Stimulated activated CD8-positive, alpha-beta memory T cell treated with anti-CD3 and anti-CD28 coated beads, Interleukin-7, amount 100 ng/mL, for 1 hour (primary cell): ENCODE measurements around the gene PROM1.

Experiments used
- DNase-seq, 2 donors: peaks; one replicate each; pipeline ENCODE4 v3.0.0-alpha.2; 2020; ENCODE audit warnings: low read depth in 2 of 2

Gene PROM1, protein sequence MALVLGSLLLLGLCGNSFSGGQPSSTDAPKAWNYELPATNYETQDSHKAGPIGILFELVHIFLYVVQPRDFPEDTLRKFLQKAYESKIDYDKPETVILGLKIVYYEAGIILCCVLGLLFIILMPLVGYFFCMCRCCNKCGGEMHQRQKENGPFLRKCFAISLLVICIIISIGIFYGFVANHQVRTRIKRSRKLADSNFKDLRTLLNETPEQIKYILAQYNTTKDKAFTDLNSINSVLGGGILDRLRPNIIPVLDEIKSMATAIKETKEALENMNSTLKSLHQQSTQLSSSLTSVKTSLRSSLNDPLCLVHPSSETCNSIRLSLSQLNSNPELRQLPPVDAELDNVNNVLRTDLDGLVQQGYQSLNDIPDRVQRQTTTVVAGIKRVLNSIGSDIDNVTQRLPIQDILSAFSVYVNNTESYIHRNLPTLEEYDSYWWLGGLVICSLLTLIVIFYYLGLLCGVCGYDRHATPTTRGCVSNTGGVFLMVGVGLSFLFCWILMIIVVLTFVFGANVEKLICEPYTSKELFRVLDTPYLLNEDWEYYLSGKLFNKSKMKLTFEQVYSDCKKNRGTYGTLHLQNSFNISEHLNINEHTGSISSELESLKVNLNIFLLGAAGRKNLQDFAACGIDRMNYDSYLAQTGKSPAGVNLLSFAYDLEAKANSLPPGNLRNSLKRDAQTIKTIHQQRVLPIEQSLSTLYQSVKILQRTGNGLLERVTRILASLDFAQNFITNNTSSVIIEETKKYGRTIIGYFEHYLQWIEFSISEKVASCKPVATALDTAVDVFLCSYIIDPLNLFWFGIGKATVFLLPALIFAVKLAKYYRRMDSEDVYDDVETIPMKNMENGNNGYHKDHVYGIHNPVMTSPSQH

DNA sequence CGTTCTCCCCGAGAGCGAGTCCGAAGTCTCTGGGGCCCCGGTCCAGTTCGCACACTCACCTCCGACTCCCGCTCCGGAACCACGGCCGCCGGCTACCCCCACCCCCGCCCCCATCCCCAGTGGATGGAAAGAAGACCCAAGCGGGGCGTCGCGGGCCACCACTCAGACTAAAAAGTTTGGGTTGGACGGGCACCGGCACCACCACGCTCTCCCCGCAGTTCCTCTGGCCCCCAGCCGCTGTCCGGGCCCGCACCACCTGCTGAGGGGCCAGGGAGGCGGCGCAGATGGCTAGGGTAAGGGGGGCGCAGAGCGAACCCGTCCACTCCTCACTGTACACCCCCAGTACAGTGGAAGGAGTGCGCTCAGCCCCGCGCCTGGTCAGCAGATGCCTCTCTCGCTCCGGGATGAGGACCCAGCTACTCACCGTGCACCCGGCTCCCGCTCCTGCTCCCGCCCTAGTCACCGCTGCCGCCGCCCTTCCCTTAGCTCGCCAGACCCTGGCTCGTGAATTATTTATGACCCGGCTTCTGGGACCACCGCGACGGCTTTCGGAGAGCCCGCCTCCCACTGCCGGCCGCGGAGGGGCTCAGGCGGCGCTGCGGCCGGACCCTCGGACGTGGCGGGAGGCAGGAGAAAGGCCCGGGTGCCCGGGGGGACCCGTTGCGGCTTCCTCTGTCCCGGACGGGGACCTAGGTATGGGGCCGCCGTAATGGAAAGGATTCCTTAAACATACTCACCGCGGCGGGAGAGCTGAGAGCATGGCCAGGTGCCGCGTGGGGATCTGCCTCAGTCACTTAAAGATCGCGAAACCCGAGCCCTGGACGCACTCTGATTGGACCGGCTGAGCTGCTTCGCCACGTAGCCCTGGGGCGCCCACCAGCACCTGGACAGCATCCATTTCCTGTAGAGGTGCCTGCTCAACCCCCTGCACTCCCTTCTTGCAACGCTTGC, at the start of gene PROM1:
PROM1 (minus strand) TSS at position 783 of the 951 bp plus-strand sequence. CDS start 8,117 bp downstream, outside the sequence.
- no peak for DNase-seq

DNA sequence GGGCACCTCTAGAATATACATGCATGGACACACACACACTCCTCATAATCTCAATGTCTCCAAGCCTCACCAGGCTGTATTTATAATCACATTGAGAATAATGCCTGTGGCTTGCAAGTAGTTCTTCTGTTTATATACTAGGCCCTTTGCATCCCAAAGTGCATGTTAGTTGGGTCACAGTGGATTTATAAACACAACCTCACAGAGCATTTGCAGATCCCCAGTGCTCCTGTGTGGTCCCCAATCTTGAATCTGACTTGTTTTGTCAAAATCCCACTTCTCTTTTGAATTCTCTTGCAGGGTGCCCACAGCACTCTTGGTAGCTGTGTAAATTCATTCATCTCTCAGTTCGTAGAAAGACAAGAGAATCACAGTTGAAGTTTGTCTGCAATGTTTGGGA, 49.6 kb upstream of the PROM1 start:
- no peak for DNase-seq

DNA sequence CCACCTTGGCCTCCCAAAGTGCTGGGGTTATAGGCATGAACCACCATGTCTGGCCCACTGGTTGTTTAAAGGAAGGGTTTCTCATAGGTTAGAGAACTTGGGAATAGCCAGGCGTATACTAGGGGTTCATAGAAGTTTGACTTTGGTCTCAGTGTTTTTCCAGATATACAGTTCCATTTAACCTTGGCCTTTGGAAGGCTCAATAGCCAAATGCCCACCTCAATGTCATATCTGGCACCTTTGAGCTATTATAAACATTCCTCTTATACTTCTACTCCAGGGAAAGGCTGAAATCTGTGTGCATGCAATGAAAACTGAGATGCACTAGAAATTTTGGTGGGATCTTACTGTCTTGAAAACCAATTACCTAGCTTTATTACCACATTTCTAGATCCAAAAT, 47.5 kb upstream of the PROM1 start:
- no peak for DNase-seq

DNA sequence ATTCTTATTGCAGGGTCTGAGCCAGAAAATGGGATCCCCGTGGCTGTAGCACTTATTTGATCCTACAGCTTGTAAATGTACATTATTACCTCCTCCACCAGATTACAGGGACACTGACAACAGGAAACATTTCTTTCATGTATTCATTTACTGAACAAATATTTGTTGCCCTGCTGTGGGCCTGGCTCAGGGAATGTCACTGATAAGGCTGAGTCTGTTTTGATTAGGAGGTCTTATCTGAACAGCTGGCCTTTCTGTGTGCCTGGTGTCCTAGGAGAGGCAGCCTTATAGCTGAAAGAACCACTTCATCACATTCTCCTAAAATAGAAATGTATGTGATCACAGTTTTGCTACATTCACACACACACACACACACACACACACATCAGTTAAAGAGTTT, 45.5 kb upstream of the PROM1 start:
- no peak for DNase-seq

DNA sequence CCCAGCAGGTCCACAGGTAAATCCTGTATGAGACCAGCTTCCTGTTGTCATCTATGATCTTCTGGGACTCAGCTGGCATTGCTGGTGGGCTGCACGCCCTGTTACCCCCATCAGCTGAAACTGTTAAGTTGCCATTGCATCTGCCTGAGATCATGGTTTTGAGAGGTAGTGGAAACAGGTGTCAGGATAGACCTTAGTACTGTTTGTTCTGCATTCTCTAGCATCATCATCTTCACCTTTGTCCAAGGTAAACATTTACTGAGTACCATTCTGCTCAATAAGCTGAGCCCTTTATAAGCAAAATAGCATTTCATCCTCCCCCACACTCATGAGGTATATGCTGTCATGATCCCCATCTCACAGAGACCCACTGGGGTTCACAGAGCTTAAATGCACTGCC, 42.9 kb upstream of the PROM1 start:
- DNase-seq, result no peak

DNA sequence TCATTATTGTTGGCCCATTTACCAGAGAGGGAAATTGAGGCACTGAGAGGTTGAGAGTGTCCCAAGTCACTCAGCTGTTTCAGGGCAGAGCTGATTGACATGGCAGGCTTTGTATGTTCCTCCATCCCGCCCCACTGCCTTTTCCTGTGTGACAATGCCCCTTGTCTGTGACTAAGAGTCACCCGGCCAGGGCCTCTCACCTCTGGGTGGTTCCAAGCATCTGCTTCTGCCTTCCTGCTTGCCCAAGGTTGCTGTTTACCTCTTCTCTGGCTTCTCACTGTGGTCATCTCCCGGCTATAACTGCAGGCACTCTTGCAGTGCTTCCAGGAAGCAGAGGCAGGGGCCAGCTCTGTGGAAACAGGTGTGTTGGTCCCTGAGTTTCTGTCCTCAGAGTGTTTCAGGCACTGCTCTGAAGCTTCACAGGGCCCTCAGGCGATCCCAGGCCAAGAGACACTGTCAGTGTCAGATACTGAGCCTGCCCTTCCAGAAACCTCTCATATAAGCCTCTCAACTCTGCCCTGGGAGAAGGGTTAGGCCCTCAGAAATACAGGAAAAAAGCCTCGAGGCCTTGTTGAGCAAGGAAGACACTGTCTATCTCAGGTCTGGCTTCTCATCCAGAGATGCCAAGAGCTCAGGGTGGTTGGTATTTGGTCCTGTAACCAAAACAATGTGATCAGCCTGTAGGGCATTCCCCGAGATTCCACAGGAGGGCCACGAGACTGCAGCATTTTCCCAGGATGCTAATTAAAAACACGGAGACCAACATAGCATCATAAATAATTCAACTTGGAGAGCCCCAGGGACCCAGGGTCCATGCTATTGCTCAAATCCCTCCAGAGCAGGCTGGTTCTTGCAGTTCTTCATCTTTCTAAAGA, 42.0 kb upstream of the PROM1 start:
- no peak for DNase-seq

DNA sequence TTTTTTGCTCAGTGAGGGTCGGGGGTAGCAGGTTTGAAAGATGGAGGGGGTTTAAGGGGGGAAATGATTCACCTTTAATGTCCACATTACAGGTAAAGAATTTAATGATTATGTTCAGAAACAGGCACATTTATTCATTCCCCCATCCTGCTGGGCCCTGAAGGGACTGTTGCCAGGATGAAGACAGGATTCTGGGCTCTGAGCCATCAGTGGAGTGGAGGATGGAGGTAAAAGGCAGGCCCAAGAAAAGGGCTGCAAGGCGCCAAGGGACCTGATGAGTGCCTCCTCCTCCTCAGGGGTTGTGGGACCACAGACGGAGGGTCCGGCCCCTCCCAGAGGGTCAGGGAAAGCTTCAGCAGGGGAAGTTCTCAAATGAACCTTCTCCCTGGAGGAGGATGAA, 40.4 kb upstream of the PROM1 start:
- no peak for DNase-seq

DNA sequence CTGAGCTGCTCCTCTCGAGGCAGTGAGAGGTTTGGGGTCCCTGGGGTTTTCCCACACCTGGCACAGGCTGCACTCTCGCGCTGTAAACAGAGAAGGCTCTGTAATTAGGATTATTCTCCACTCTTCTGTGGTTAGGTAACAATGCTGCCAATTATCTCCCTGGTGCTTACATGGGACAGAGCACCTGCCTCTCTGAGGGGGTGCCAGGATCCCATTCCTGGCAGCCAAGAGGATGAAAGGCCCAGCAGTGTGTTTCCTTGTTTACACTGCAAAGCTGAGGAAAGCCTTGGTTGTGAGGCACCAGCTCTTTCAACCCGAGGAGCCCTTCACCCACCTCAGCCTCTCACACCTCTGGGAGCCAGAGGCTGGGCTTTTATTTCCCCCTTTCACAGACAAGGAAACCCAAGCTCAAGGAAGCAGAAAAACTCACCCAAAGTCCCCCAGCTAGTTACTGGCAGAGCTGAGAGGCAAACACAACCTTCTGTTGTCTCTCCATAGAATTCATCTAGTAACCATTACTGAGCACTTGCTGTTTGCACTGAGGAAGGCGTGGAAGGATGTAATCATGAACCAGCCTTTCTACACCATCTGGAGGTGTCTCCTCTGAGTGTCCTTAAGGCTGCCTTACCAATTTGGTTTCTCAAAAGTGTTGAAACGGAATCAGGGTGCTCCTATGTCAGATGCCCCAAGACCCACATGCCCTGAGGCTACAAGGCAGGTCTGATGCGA, 39.7 kb upstream of the PROM1 start:
- no peak for DNase-seq

DNA sequence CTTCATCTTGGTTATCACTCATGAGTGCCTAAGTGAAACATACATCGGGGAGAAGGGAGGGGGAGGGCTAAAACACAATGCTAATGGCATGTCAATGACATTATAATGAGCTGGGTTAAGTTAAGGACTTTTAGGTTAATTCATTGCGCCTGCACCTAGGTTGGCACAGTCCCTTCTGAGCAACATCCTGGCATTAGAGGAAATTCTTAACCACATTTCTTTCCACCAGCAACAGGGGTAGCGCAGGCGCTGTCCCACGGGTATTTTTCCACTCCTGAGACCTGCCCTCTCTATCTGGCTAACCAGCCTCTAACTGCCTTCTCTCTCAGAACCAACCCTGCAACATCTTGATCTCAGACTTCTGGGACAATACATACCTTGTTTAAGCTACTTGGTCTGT, 39.0 kb upstream of the PROM1 start:
- peak in 1 of 2 donors; percentile 12 for DNase-seq

DNA sequence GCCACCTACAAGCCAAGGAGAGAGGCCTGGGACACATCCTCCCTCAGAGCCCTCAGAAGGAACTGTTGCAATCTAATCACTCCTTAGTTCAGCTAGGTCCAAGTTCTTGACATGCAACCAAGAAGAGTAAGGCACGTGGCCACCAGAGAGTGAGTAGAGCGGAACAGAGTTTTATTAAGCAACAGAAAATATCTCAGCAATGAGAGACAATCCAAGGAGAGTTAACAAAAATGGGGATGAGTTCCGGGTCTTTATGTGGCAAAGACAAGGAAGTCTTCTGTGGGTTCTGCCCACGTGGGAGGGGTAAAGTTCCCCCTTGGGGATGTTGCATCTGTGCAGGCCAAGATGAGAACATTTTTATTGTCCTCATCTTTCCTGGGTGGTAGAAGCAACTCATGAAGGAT, 38.5 kb upstream of the PROM1 start:
- DNase-seq, result no peak

DNA sequence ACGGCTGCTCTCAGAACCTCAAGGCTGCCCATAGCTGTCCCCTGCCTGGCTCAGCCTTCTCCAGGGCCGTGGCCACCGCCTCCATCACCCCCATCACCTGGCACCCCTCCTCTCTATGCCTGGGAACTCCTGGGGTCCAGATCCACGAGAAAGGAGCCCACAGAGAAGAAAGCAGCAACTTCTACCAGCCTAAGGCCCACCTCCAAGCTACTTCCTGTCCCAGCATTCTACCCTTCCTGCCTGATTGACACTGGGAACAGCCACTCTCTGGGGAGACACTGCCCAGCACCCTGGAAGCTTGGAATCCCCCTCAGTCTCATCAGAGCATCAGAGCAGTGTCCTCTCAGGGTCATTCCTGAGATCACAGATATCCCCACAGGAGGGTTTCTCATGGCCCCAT, 36.9 kb upstream of the PROM1 start:
- DNase-seq, result no peak

DNA sequence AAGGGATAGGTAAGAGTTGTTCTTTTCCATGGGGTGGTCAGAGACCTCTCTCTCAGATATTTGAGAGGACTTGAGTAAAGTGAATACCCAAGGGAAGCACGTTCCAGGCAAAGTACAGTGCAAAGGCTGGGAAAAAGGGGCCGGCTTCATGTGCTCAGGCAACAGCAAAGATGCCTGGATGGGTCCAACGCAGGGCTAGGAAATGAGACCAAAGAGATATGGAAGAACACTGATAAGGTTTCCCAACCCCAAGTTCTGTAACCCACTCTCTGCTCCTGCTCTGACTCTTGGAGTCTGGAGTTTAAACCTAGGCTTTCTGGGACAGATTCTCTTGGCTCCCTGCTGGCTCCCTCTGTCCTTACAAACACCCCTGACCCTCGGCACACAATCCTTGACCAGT, 36.2 kb upstream of the PROM1 start:
- no peak for DNase-seq

DNA sequence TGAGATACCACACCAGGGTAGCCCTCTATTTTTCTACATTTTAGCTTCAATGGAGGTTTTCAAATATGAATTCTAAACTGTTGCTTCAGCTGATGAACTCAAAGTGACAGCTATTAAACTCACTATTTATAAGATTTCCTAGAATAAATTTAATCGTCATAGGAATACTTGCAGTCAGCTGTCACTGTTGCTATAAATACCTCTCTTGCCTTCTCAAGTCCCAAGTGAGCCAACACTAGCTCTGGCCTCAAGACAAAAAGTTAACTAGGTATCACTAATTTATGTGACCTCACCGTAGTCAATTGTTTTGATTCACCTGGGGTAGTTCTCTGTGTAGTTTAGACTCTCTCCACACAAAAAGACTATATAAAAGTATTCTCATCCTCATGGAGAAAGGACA, 34.3 kb upstream of the PROM1 start:
- DNase-seq, result no peak

DNA sequence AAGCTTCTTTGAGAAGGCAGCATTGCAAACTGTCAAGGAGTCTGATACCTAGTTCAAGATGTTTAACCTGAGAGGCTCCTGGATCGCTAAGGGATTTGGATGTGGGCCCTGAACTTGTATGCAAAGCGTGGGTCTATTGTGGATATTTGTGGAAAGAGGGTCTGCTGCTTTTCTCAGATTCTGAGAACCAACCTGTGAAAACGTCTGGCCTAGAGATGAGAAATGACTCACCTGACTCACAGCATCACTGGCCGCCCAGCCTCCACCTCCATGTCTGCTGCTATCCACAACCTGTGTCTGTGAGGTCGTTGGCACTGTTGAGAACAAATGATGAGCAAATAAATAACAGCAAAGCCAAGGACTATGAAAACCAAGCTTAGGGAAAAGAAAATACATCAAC, 33.3 kb upstream of the PROM1 start:
- DNase-seq, result no peak

DNA sequence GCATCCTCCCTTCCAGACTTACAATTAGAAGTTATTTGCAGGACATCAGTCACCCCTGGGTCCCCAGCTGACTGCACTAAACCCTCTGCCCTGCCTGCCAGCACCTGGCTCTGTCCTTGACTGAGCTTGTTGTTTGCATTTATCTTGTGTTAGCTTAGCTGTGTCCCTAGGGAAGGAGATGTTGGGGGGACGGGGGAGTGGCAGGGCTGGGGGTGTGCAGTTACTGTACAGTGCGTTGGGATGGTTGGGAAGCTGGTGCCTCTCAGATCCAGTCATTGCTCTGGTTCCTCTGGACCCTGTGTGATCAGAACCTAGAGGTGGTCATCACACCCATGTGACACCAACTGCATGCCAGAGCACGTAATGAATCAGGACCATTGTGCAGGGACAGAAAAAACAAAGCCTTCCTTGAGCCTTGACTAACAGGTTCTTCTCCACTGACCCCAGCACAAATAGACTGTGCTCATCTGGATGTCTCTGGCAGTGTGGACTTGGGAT, 32.7 kb upstream of the PROM1 start:
- no peak for DNase-seq

DNA sequence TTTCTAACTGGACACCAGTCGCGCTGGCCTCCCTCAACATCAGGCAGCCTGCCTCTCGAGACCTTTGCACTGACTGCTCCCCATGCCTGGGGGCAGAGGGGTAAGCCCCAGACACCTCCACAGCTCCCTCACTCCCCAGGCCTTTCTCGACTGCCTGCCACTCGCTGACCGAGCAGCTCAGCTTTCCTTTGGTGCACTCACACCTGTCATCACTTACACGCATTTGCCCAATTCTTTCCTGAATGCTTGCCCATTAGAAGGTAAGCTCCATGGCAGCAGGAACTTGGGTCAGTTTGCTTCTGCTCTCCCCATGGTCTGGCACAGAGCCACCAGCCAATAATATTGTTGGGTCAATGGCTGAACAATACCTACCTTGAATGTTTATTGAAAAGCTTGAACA, 32.2 kb upstream of the PROM1 start:
- DNase-seq, result no peak

DNA sequence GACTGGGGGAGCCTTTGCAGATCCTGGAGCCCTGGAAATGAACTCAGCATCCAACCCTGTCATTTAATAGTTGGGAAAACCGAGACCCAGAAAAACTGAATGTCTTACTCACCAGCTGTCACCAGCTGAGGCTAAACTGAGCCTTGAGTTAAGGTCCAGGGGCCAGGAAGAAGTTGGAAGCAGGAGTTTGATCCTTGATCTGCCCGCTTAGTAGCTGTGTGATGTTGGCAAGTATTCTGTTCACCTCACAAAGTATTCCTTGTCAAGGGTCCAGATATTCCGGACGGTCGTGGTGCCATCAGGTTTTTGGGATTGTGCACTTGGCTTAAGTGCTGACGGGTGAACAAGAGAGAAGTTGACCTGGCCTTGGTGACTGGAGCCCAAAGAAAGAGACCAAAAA, 30.7 kb upstream of the PROM1 start:
- no peak for DNase-seq

DNA sequence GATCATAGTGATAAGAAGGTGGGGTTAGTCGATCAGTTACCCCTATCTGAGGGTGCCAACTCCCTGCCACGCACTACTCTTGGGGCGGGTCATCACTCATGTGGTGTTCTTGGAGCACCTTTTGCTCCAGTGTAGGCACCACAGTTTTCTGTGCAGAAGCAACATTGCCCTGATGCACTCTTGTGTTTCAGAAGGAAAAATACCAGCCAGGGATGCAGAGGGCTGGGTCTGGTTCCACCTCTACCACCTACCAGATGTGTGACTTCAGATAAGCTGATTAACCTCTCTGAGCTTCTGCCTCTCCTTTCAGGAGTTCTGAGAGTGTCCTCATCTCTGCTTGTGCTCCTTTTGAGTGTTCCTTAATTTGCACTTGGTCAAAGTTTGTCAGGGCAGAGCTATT, 29.9 kb upstream of the PROM1 start:
- DNase-seq, result no peak

DNA sequence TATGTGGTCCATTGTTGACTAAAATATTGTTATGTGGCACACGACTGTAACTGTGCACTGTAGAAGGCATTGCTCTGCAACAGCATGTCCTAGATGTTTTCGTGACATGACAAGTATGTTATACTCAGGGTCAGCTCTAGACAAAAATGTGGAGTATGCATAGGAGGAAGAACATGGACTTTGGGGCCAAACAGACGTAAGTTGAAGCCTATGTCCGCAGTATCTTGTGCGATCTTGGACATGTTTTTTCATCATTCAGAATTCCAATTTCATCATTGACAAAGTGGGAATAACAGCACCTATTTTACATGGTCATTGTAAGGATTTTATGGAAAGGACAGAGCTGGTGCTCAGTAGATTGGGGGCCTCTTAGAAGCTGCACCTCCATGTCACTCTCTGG, 27.7 kb upstream of the PROM1 start:
- no peak for DNase-seq

DNA sequence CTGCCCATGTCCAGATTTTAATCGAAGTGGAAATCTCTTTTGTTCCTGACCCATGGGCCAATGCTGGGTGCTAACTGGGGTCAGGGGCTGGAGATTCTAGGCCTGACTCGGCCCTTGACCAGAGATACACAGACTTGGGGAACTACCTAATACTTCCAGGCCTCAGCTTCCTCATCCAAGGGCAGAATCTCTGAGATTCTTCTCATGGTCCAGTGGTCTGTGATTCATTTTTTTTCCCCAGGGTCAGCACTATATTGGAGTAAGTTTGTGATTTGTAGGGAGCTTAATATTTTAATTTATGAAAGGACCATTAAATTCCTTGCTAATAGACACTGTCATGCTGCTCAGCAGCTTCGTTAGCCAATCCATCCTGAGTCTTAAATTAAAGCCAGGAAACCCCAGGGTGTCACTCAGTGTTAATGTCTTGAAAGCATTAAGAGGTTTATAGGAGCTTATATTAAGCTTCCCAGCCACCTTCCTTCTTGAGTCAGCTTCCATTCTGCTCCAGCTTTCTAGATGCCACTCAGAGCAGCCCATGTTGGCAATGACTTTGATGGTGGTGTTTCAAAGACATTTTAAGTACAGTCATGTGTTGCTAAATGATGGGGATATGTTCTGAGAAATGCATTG, 27.0 kb upstream of the PROM1 start:
- no peak for DNase-seq
